DOHH2 (cell line): Measurements from ENCODE around the gene CYP1A2.

Experiments
- H3F3A ChIP-seq: fragments of 200-600 bp; sonication (generic), shearing (Covaris generic); 2 replicates; pipeline ENCODE4 v1.6.0; 2016; ENCODE audit warnings: antibody characterized with exemption, mild to moderate bottlenecking; ENCODE audit not compliant: control insufficient read depth, insufficient read depth
- H3K27ac ChIP-seq: fragments of 200-600 bp; sonication (generic); 2 replicates; pipeline ENCODE4 v1.5.1; 2014; ENCODE audit warnings: low read depth, mild to moderate bottlenecking, low read length, moderate library complexity
- H3K27me3 ChIP-seq: fragments of 200-600 bp; sonication (generic); 2 replicates; pipeline ENCODE4 v1.6.1; 2014; ENCODE audit warnings: mild to moderate bottlenecking, low read length, mixed read lengths; ENCODE audit not compliant: control insufficient read depth
- H3K36me3 ChIP-seq: fragments of 200-600 bp; sonication (generic); 2 replicates; pipeline ENCODE4 v1.6.1; 2014; ENCODE audit warnings: mild to moderate bottlenecking, low read length, moderate library complexity, mixed read lengths; ENCODE audit not compliant: control insufficient read depth
- H3K4me1 ChIP-seq: fragments of 200-600 bp; sonication (generic); 2 replicates; pipeline ENCODE4 v1.6.1; 2014; ENCODE audit warnings: mild to moderate bottlenecking, low read length, mixed read lengths; ENCODE audit not compliant: control insufficient read depth
- H3K4me2 ChIP-seq: fragments of 200-600 bp; sonication (generic); 2 replicates; pipeline ENCODE4 v1.6.0; 2014; ENCODE audit warnings: mild to moderate bottlenecking, low read length, moderate library complexity
- H3K4me3 ChIP-seq: fragments of 200-600 bp; sonication (generic); 2 replicates; pipeline ENCODE4 v1.5.1; 2014; ENCODE audit warnings: mild to moderate bottlenecking, low read length, mixed read lengths
- H3K79me2 ChIP-seq: fragments of 200-600 bp; sonication (generic); 2 replicates; pipeline ENCODE4 v1.6.1; 2014; ENCODE audit warnings: mild to moderate bottlenecking, low read length, mixed read lengths; ENCODE audit not compliant: control insufficient read depth
- H3K9me2 ChIP-seq: fragments of 200-600 bp; sonication (generic); replicated peaks from 2 replicates; pipeline ENCODE4 v1.6.1; 2014; ENCODE audit warnings: mild to moderate bottlenecking, low read length, mixed read lengths; ENCODE audit not compliant: control insufficient read depth
- H3K9me3 ChIP-seq: fragments of 200-600 bp; sonication (generic); 2 replicates; pipeline ENCODE4 v1.6.1; 2014; ENCODE audit warnings: antibody characterized with exemption, low read length, mixed read lengths; ENCODE audit not compliant: control insufficient read depth, insufficient read depth
- H4K20me1 ChIP-seq: fragments of 200-600 bp; sonication (generic); 2 replicates; pipeline ENCODE4 v1.6.0; 2014; ENCODE audit warnings: low read depth, mild to moderate bottlenecking, antibody characterized with exemption, low read length, moderate library complexity; ENCODE audit not compliant: control insufficient read depth, insufficient read depth
- CTCF ChIP-seq: fragments of 200-600 bp; sonication (generic); IDR thresholded peaks from one replicate; pipeline ENCODE4 v1.5.1; 2014; ENCODE audit warnings: antibody characterized with exemption, mild to moderate bottlenecking, low read depth, low read length; ENCODE audit not compliant: poor library complexity, severe bottlenecking
- EZH2phosphoT487 ChIP-seq: fragments of 200-600 bp; sonication (generic); IDR thresholded peaks from 2 replicates; pipeline ENCODE4 v1.6.1; 2017; ENCODE audit warnings: borderline replicate concordance, mild to moderate bottlenecking, antibody characterized with exemption, low read length, moderate library complexity, mixed read lengths

The CYP1A2 gene

GRCh38 chr15:74710319-74711094 is 38.1 kb upstream of the CYP1A2 start:
- no peak overlapping the region for H3K4me2 ChIP-seq
- H3K79me2 ChIP-seq = no peaks in the 10 kb centered on the region
- no peaks in the 10 kb centered on the region for H3K9me2 ChIP-seq
- peaks cover 3% of the 10 kb centered on the region; the same call in 1 of the 2 replicates for H3K4me1 ChIP-seq
- H3F3A ChIP-seq = 0 out of 2 replicates have a peak, but pooled peaks cover 4% of the 10 kb centered on the region
- H3K9me3 ChIP-seq = no peaks in the 10 kb centered on the region
- H4K20me1 ChIP-seq = no peaks in the 10 kb centered on the region
- H3K27ac ChIP-seq = no peak overlapping the region
- no peaks in the 10 kb centered on the region for H3K36me3 ChIP-seq
- H3K27me3 ChIP-seq = peaks cover 5% of the 10 kb centered on the region
- TF ChIP-seq EZH2phosphoT487 (no peak), CTCF (no peak)
- no peak overlapping the region for H3K4me3 ChIP-seq

GRCh38 chr15:74712311-74712710 is 36.3 kb upstream of the CYP1A2 start:
- H3K4me1 ChIP-seq = peaks cover 3% of the 10 kb centered on the region; the same call in 1 of the 2 replicates
- H3K4me2 ChIP-seq = no peak overlapping the region
- no peaks in the 10 kb centered on the region for H3K9me3 ChIP-seq
- no peaks in the 10 kb centered on the region for H4K20me1 ChIP-seq
- no peak overlapping the region for H3K4me3 ChIP-seq
- H3K79me2 ChIP-seq = no peaks in the 10 kb centered on the region
- H3K36me3 ChIP-seq = no peaks in the 10 kb centered on the region
- peaks cover 1% of the 10 kb centered on the region; the same call in 1 of the 2 replicates for H3K27me3 ChIP-seq
- no peaks in the 10 kb centered on the region for H3K9me2 ChIP-seq
- 0 out of 2 replicates have a peak, but pooled peaks cover 4% of the 10 kb centered on the region for H3F3A ChIP-seq
- H3K27ac ChIP-seq = no peak overlapping the region
- TF ChIP-seq CTCF = no peak
- TF ChIP-seq EZH2phosphoT487 = no peak

GRCh38 chr15:74716651-74717050 is 32.0 kb upstream of the CYP1A2 start:
- Histone ChIP-seq H3K4me3 (no peak overlapping the region), H3K27ac (no peak overlapping the region), H3F3A (0 out of 2 replicates have a peak, but pooled peaks cover 4% of the 10 kb centered on the region), H3K36me3 (no peaks in the 10 kb centered on the region), H4K20me1 (no peaks in the 10 kb centered on the region), H3K4me1 (no peaks in the 10 kb centered on the region), H3K4me2 (no peak overlapping the region), H3K9me2 (no peaks in the 10 kb centered on the region), H3K79me2 (no peaks in the 10 kb centered on the region), H3K9me3 (no peaks in the 10 kb centered on the region), H3K27me3 (peaks cover 1% of the 10 kb centered on the region; the same call in 1 of the 2 replicates)
- TF ChIP-seq EZH2phosphoT487 = no peak
- no peak for TF ChIP-seq CTCF
